Measurements from ENCODE around the gene DTX4.

DTX4 gene

DNA sequence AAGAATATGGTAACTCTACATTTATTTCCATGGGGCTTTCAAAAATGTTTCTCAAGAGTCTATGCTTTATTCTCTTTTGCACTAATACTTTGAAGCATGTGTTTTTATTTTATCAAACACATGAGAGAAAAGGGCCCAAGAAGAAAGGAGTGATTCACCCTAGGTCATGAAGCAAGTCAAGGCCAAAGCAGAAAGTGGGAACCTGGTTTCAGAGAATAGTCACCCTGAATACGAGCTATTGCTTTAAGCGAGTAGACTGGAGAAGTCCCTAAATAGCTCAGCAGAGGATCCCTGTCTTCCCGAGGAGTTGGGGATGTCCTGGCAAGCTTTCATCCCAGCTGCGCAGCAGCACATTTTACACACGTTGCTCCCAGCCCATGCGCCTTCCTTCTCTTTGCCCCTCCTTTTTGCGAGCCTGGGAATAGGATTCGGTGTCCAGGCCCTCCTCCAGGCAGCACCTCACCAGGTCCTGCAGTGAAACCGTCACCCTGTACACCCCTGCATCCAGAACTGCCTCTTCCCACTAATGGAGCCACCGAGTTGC, 21.7 kb downstream of the DTX4 start:
- no peak overlapping the region for H3K4me3 ChIP-seq
- no peaks in the 10 kb centered on the region for H3K9me3 ChIP-seq
- intact Hi-C loops (cut with DNase I; ENCODE audit: low total_unique reads), result no loop called here
- peaks cover 0 to 42% (median 0%) of the 10 kb centered on the region in 3 donors for H3K36me3 ChIP-seq
- peaks cover 0 to 13% (median 11%) of the 10 kb centered on the region in 4 donors for H3K4me1 ChIP-seq
- H3K27me3 ChIP-seq, result no peaks in the 10 kb centered on the region
- no peak overlapping the region for H3K27ac ChIP-seq
- DNase-seq, result no peak
- TF ChIP-seq, protein P1, sequence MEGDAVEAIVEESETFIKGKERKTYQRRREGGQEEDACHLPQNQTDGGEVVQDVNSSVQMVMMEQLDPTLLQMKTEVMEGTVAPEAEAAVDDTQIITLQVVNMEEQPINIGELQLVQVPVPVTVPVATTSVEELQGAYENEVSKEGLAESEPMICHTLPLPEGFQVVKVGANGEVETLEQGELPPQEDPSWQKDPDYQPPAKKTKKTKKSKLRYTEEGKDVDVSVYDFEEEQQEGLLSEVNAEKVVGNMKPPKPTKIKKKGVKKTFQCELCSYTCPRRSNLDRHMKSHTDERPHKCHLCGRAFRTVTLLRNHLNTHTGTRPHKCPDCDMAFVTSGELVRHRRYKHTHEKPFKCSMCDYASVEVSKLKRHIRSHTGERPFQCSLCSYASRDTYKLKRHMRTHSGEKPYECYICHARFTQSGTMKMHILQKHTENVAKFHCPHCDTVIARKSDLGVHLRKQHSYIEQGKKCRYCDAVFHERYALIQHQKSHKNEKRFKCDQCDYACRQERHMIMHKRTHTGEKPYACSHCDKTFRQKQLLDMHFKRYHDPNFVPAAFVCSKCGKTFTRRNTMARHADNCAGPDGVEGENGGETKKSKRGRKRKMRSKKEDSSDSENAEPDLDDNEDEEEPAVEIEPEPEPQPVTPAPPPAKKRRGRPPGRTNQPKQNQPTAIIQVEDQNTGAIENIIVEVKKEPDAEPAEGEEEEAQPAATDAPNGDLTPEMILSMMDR (IDR thresholded peaks at IDR 0.05), result no peak

- H3K27ac ChIP-seq, result no peak overlapping the region
- no peak overlapping the region for H3K4me3 ChIP-seq
- TF ChIP-seq, protein P1 (IDR thresholded peaks at IDR 0.05), result no peak
- no peaks in the 10 kb centered on the region for H3K9me3 ChIP-seq
- no peaks in the 10 kb centered on the region for H3K27me3 ChIP-seq
- H3K4me1 ChIP-seq, result peaks cover 0 to 33% (median 25%) of the 10 kb centered on the region in 4 donors
- intact Hi-C loops (cut with DNase I; ENCODE audit: low total_unique reads), result no loop called here
- no peak for DNase-seq
- H3K36me3 ChIP-seq, result peaks cover 0 to 32% (median 0%) of the 10 kb centered on the region in 3 donors
Measured at GRCh38 chr11:59195586-59195985, 23.7 kb downstream of the DTX4 start.

DNA sequence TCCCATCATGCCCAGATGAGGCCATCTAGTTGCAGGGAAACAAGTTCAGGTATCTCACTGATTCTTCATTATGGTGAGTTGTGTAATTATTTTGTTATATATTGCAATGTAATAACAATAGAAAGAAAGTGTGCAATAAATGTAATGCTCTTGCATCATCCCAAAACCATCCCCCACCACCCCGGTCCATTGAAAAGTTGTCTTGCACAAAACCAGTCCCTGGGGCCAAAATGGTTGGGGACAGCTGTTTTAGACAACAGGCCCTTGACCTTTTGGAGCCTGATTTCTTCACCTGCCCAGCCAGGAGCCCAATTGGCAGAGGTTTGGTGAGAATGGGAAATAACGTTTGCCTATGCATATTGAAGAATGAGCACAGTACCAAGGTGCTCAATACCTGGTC, 24.8 kb downstream of the DTX4 start:
- H3K9me3 ChIP-seq, result no peaks in the 10 kb centered on the region
- TF ChIP-seq, protein P1 (IDR thresholded peaks at IDR 0.05), result no peak
- intact Hi-C loops (cut with DNase I; ENCODE audit: low total_unique reads), result no loop called here
- H3K27me3 ChIP-seq, result no peaks in the 10 kb centered on the region
- peaks cover 0 to 21% (median 0%) of the 10 kb centered on the region in 3 donors for H3K36me3 ChIP-seq
- H3K27ac ChIP-seq, result no peak overlapping the region
- peaks cover 0 to 41% (median 31%) of the 10 kb centered on the region in 4 donors for H3K4me1 ChIP-seq
- no peak for DNase-seq
- H3K4me3 ChIP-seq, result no peak overlapping the region

DNA sequence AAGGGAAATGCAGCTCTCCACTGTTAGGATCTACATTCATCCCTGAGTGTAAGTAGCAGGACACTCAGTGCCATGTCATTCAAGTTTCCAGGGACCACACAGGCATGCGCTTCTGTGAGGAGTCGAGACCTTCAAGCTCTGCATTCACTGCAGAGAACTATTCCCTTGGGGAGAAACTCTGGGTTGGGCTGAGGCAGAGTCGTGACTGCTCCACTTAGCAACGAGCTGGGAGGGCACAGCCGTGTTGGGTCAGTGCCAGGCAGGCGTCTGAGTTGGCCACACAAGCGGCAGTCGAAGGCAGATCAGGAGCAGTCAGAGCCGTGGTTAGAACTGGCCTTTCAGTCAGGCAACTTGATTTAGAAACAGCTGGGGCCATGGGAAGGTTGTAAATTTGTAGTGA, 26.1 kb downstream of the DTX4 start:
- intact Hi-C loops (cut with DNase I; ENCODE audit: low total_unique reads), result no loop called here
- peak; percentile 68 to 94 for DNase-seq

DNA sequence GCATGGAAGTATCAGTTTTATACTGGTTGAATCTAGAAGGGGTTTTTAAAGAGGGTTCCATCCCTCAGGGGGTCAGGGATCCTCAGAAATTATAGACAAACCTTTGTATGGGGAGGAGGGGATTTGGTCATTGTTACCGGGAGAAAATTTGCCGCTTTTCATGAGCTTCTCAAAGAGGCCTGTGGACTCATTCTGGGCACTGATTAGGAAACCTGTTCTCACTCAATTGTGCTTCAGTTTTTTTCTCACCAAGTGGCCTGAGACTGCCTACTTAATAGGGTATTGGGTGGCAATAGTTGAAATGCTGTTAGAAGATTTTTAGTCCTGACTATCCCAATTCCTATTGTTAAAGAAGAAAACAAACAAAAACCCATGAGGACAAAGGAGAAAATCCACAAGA, 26.8 kb downstream of the DTX4 start:
- Histone ChIP-seq H3K27ac (peak overlapping the region in 1 of 2 donors; percentile 21), H3K4me3 (no peak overlapping the region), H3K4me1 (peaks cover 0 to 41% (median 31%) of the 10 kb centered on the region in 4 donors), H3K9me3 (no peaks in the 10 kb centered on the region), H3K27me3 (no peaks in the 10 kb centered on the region), H3K36me3 (peaks cover 0 to 4% (median 0%) of the 10 kb centered on the region in 3 donors)
- no peak for DNase-seq
- intact Hi-C loops (cut with DNase I; ENCODE audit: low total_unique reads), result no loop called here
- TF ChIP-seq, protein P1 (IDR thresholded peaks at IDR 0.05), result no peak

More for the DNA sequence above, 26.1 kb downstream of the DTX4 start:
- Histone ChIP-seq H3K27ac (peak overlapping the region in 1 of 2 donors; percentile 21), H3K4me3 (no peak overlapping the region), H3K27me3 (no peaks in the 10 kb centered on the region), H3K36me3 (peaks cover 0 to 8% (median 0%) of the 10 kb centered on the region in 3 donors), H3K4me1 (peaks cover 0 to 41% (median 31%) of the 10 kb centered on the region in 4 donors), H3K9me3 (no peaks in the 10 kb centered on the region)
- TF ChIP-seq, protein P1 (IDR thresholded peaks at IDR 0.05), result no peak

Measured in tibial artery (tissue), 4 donors.